GM18505 (cell line): ENCODE data around the gene TES.
"Not testable (repeated sequence)": the region's sequence is repeated elsewhere in the genome, so short reads cannot be mapped to it uniquely, and the experiment has no call there.

Experiments used
- ATAC-seq: cut with Tn5 transposase; IDR thresholded peaks from one replicate; pipeline ENCODE4 v1.9.1; 2021; ENCODE audit not compliant: unreplicated experiment
- POLR2A ChIP-seq: IDR thresholded peaks from 4 replicates; pipeline ENCODE4 v1.6.1; 2011; ENCODE audit warnings: borderline replicate concordance; ENCODE audit not compliant: insufficient read depth, insufficient read length; ENCODE audit errors: extremely low read depth

The TES gene

GRCh38 chr7:116210345-116211005, at the start of gene TES:
Gene TES (plus strand): TSS chr7:116210539. CDS start chr7:116210708, 169 bp downstream.
- TF ChIP-seq POLR2A: peak; percentile 76
- peak; percentile 89 for ATAC-seq

DNA sequence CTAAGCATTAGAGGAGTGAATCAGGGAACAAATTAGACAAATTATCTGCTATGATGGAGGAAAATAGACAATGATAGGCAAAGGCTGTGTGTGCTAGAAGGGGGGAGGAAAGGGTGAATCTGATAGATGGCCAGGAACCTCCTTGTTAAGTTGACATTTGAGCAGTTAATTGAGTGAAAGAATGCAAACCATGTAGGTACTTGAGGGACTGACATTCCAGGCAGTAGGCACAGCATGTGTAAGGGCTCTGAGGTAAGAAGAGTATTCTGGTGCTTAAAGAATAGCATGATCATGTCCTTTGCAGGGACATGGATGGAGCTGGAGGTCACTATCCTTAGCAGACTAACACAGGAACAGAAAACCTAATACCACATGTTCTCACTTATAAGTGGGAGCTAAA, 48.6 kb upstream of the TES start:
- ATAC-seq: no peak
- TF ChIP-seq POLR2A: no peak

DNA sequence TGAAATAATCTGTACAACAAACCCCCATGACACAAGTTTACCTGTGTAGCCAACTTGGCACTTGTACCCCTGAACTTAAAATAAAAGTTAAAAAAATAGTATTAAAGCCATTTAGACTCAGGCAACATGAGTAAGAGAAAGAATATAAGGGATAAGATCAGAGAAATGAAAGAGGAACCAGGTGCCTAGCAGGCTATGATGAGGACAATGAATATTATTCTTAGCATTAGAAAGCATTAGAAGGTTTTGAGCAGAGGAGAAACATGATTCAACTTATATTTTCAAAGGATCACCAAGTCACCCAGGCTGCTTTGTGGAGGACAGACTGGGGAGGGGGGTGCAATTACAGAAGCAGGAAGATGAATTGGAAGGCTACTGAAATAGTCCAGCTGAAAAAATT, 48.1 kb upstream of the TES start:
- no peak for TF ChIP-seq POLR2A
- ATAC-seq: peak; percentile 45

- no peak for ATAC-seq
- no peak for TF ChIP-seq POLR2A
Measured at GRCh38 chr7:116162992-116163391, 47.3 kb upstream of the TES start.

GRCh38 chr7:116164552-116165306, 45.6 kb upstream of the TES start:
- ATAC-seq: no peak
- no peak for TF ChIP-seq POLR2A

GRCh38 chr7:116165717-116166116, 44.6 kb upstream of the TES start:
- peak; percentile 70 for ATAC-seq
- TF ChIP-seq POLR2A: no peak

- ATAC-seq: no peak
- no peak for TF ChIP-seq POLR2A
Measured at GRCh38 chr7:116166156-116166555, 44.2 kb upstream of the TES start.

- ATAC-seq: no peak
- no peak for TF ChIP-seq POLR2A
Measured at GRCh38 chr7:116167177-116167576, 43.2 kb upstream of the TES start.

GRCh38 chr7:116169060-116169459, 41.3 kb upstream of the TES start:
- no peak for TF ChIP-seq POLR2A

GRCh38 chr7:116170180-116170579, 40.2 kb upstream of the TES start:
- ATAC-seq: no peak

More at GRCh38 chr7:116169060-116169459, 41.3 kb upstream of the TES start:
- ATAC-seq: no peak

DNA sequence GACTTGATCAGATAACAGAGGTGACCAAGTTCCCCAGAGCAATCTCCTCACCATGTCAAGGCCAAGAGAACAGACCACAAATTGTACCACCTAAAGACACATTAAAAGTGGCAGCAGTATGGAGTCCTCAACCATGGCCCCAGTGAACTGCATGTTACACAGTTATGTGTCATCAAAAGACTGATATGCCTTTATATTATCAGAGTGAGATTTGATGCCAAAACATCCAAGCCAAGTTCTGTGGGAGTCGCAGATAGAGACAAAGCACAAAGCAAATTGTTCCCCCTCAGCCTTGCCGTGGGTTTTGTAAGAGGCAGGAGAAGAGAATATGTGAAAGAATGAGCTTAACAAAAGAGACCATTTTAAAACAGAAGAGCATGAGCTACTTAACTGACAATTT, 39.2 kb upstream of the TES start:
- ATAC-seq: no peak
- no peak for TF ChIP-seq POLR2A

More at GRCh38 chr7:116170180-116170579, 40.2 kb upstream of the TES start:
- TF ChIP-seq POLR2A: no peak

GRCh38 chr7:116172353-116172752, 38.0 kb upstream of the TES start:
- ATAC-seq: no peak
- TF ChIP-seq POLR2A: no peak

- TF ChIP-seq POLR2A: no peak
- no peak for ATAC-seq
Measured at GRCh38 chr7:116173051-116174028, 37.0 kb upstream of the TES start.

GRCh38 chr7:116175095-116175494, 35.2 kb upstream of the TES start:
- not testable (repeated sequence) for ATAC-seq

GRCh38 chr7:116176226-116176625, 34.1 kb upstream of the TES start:
- no peak for TF ChIP-seq POLR2A
- ATAC-seq: no peak
